Measurements from ENCODE around the gene TNFSF12.

TNFSF12 gene

DNA sequence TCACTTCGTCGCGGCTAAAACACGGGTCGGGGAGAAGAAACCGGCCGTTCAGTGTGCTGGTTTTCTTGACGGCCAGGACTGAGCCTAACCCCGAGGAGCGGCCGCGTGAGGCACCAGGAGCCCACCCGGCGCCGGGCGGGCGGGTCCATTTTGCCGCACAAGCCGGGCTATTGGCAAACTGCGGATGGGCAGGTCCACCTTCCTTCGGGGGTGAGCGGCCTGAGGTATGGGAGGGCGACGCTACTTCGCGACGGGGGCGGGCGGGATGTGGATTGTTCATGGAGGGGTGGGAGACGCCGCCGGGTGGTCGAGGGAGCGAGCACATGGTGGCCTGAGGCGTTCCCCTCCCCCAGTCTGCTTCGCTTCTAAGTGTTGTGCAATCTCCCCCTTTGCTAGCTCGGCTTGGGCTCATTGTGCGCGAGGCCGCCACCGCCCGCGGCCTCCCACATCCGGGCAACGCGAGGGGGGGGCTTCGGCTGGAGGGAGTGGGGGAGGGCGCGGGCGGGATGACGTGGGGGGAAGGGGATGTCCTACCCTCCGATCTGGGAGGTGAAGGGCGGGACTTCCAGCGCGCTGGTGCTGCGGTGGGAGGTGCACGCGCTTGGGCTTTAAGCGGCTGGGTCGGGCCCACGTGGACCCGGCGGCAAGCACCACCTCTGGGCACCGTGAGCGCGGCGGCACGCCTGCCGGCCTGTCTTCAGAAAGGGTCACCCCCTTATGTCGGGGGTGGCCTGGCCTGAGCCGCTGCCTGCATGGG is 24.6 kb downstream of the TNFSF12 start:
- DNase-seq (ENCODE audit: low read depth): peak; percentile 71
- H3K4me3 ChIP-seq (ENCODE audit: control insufficient read depth, low read depth, low read length): peak overlapping the region; percentile 75

DNA sequence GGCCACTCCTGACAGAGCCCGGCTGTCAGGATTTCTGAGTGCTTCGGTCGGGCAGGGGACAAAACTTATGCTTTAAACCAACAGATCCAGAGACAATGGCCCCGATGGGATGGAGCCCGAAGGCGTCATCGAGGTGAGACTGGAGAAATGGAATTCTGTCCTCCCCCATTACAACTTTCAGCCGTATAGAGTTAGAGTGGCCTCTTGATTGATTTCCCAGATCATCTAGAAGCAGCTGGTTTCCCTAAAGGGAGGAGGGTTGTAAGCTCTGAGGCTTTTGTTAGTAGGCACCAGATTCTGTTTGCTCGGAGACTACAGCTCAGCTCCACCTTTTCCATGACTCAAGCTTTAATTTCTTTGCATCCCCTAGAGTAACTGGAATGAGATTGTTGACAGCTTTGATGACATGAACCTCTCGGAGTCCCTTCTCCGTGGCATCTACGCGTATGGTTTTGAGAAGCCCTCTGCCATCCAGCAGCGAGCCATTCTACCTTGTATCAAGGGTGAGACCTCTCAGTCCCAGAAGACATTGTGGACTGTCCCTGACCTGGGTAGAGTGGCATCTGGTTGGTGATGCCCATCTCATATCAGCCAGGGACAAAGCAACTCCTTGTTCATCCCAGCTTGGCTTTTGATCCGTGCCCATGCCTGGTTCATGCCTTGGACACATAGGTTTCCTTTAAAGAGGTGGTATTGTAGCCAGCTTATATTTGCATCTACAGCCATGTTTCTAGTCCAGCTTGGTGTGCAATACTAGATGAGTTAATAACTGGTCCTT is 25.5 kb downstream of the TNFSF12 start:
- TF ChIP-seq, protein P1, sequence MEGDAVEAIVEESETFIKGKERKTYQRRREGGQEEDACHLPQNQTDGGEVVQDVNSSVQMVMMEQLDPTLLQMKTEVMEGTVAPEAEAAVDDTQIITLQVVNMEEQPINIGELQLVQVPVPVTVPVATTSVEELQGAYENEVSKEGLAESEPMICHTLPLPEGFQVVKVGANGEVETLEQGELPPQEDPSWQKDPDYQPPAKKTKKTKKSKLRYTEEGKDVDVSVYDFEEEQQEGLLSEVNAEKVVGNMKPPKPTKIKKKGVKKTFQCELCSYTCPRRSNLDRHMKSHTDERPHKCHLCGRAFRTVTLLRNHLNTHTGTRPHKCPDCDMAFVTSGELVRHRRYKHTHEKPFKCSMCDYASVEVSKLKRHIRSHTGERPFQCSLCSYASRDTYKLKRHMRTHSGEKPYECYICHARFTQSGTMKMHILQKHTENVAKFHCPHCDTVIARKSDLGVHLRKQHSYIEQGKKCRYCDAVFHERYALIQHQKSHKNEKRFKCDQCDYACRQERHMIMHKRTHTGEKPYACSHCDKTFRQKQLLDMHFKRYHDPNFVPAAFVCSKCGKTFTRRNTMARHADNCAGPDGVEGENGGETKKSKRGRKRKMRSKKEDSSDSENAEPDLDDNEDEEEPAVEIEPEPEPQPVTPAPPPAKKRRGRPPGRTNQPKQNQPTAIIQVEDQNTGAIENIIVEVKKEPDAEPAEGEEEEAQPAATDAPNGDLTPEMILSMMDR (IDR thresholded peaks at IDR 0.05; ENCODE audit: control insufficient read depth, insufficient read depth, low read depth, low read length, missing control alignments): no peak
- DNase-seq (ENCODE audit: low read depth): no peak
- H3K4me3 ChIP-seq (ENCODE audit: control insufficient read depth, low read depth, low read length): peak overlapping the region; percentile 75

More for the DNA sequence above, 24.6 kb downstream of the TNFSF12 start:
- TF ChIP-seq, protein P1 (IDR thresholded peaks at IDR 0.05; ENCODE audit: control insufficient read depth, insufficient read depth, low read depth, low read length, missing control alignments): no peak

DNA sequence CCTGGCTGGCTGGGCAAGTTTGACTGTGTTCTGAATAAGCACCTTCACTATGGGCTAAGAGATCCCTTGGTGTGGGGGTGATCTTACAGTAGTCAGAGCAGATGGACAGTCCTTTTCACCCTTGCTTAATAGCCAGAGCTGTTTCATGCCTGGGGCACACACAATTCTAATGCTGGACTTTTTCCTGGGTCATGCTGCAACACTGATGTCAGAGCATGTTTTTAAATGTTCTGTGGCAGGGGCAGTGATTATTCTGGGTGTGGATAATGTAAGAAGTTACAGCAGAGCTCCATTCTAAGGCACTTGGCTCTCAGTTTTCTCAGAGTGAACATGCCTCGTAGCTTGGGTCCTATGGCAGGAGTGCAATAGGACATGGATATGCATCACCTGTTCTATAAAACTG is 26.6 kb downstream of the TNFSF12 start:
- H3K4me3 ChIP-seq (ENCODE audit: control insufficient read depth, low read depth, low read length): peak overlapping the region; percentile 75
- TF ChIP-seq, protein P1 (IDR thresholded peaks at IDR 0.05; ENCODE audit: control insufficient read depth, insufficient read depth, low read depth, low read length, missing control alignments): no peak
- DNase-seq (ENCODE audit: low read depth): no peak

DNA sequence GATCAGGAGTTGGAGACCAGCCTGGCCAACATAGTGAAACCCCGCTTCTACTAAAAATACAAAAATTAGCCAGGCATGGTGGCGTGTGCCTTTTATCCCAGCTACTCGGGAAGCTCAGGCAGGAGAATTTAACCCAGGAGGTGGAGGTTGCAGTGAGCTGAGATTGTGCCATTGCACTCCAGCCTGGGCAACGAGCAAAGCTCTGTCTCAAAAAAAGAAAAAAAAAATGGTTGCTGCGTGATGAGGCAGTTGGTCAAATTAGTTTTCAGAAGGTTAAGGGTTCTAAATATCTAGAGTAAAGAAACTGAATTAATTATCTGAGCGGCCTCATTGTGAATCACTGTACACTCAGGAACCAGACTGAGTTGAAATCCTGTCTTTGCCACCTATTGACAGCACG is 27.1 kb downstream of the TNFSF12 start:
- no peak for DNase-seq (ENCODE audit: low read depth)
- TF ChIP-seq, protein P1 (IDR thresholded peaks at IDR 0.05; ENCODE audit: control insufficient read depth, insufficient read depth, low read depth, low read length, missing control alignments): no peak
- no peak overlapping the region for H3K4me3 ChIP-seq (ENCODE audit: control insufficient read depth, low read depth, low read length)

DNA sequence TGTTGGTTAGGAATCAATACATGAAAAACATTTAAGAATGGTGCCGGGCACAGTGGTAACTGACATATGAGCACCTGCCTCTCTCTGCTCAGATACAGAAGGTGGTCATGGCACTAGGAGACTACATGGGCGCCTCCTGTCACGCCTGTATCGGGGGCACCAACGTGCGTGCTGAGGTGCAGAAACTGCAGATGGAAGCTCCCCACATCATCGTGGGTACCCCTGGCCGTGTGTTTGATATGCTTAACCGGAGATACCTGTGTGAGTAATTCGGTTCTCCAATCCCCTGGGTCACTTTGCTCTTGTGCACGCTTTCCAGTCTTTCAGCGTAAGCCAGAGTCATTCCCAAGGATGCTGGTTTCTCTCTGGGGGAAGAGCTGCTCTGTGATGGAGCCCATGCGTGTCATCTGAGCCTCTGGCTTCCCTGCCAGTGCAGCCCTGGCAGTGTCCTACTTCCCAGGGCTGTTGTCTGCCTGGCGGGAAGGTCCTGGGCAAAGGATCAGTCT is 27.6 kb downstream of the TNFSF12 start:
- DNase-seq (ENCODE audit: low read depth): no peak
- TF ChIP-seq, protein P1 (IDR thresholded peaks at IDR 0.05; ENCODE audit: control insufficient read depth, insufficient read depth, low read depth, low read length, missing control alignments): no peak
- H3K4me3 ChIP-seq (ENCODE audit: control insufficient read depth, low read depth, low read length): no peak overlapping the region

DNA sequence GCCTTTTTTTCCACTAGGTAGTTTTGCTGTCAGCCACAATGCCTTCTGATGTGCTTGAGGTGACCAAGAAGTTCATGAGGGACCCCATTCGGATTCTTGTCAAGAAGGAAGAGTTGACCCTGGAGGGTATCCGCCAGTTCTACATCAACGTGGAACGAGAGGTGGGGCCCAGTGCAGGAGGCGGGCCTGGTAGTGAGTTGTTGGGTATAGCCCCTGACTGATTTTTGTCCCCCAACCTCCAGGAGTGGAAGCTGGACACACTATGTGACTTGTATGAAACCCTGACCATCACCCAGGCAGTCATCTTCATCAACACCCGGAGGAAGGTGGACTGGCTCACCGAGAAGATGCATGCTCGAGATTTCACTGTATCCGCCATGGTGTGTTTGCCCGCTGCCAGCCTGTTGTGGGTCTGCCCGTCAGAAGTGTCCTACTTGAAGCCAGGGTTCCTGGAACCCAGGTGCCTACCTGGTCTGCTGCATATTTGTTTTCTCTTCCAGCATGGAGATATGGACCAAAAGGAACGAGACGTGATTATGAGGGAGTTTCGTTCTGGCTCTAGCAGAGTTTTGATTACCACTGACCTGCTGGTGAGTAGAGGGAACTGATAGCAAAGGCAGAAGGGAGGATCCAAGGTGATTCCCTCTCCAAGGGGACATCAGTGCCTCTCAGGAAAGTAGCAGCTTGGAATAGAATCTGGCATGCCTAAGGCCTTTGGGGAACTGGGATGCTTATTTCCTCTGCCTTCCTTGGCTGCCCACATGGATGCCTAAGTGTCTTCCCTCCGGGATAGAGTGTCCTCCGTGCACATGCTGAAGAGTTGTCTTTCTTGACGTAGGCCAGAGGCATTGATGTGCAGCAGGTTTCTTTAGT is 28.7 kb downstream of the TNFSF12 start:
- DNase-seq (ENCODE audit: low read depth): no peak
- H3K4me3 ChIP-seq (ENCODE audit: control insufficient read depth, low read depth, low read length): no peak overlapping the region
- TF ChIP-seq, protein P1 (IDR thresholded peaks at IDR 0.05; ENCODE audit: control insufficient read depth, insufficient read depth, low read depth, low read length, missing control alignments): no peak
